ENCODE results near the gene VRK1. TPM values are rescaled to one million over a fixed set of nuclear protein-coding genes. Genes with fewer than 3 reads are reported as not detected.
A peak's percentile ranks its signal among the peaks of the same experiment; 100 is the strongest.

VRK1 gene
- 110 and 166 TPM in 2 replicates for total RNA-seq (2014; rRNA removed; shearing (Covaris generic); ENCODE audit: low replicate concordance)

GRCh38 chr14:96796851-96797581, at the start of gene VRK1:
Gene VRK1, plus strand, starts transcription at chr14:96797382. Its CDS starts 36,090 bp downstream, at chr14:96833472.
- H3K9ac ChIP-seq (ENCODE audit: low read length): peak within 1 kb of the TSS; percentile 96
- H2AFZ ChIP-seq (ENCODE audit: low read length): peak within 1 kb of the TSS; percentile 29; the same call in 1 of the 2 replicates
- H3K27ac ChIP-seq (ENCODE audit: low read length): peak within 1 kb of the TSS; percentile 77
- H3K36me3 ChIP-seq (ENCODE audit: insufficient read depth, low read length): peaks cover 10% of the 10 kb centered on the region; the same call in 1 of the 2 replicates
- peak; percentile 99 for DNase-seq
- H3K4me2 ChIP-seq (ENCODE audit: low read depth, low read length, poor library complexity, severe bottlenecking): peak within 1 kb of the TSS; percentile 90
- H3K4me1 ChIP-seq (ENCODE audit: low read length): peaks cover 39% of the 10 kb centered on the region
- no peaks in the 10 kb centered on the region for H3K9me3 ChIP-seq (ENCODE audit: low read length)
- H3K4me3 ChIP-seq (ENCODE audit: low read length): peak within 1 kb of the TSS; percentile 83
- peaks cover 11% of the 10 kb centered on the region; the same call in 1 of the 2 replicates for H4K20me1 ChIP-seq (ENCODE audit: insufficient read depth, low read depth, low read length)
- no peaks in the 10 kb centered on the region for H3K27me3 ChIP-seq (ENCODE audit: low read length)
- H3K9me2 ChIP-seq (replicated peaks; ENCODE audit: insufficient read depth, low read length): no peaks in the 10 kb centered on the region
- peaks cover 47% of the 10 kb centered on the region for H3K79me2 ChIP-seq (ENCODE audit: low read length)

DNA sequence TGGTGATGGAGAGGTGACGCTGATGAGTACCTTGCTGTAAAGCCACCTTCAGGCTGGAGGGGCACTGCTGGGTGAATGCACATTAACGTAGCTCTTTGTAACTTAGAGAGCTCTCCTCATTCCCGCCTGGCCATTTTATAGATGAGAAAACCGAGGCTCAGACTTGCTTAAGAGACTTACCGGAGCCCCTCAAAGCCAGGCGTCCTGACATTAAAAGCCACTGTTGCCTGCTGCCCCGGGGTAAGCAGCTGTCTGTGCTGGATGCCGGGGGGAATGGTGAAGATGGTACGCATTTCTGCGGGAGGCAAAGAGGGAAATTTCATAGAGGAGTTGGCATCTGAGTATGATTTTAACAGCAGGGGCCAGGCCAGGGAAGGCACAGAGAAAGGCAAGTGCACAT, 49.6 kb upstream of the VRK1 start:
- Histone ChIP-seq H3K4me3 (ENCODE audit: low read length) (no peak overlapping the region), H3K4me2 (ENCODE audit: low read depth, low read length, poor library complexity, severe bottlenecking) (no peak overlapping the region), H3K9me2 (replicated peaks; ENCODE audit: insufficient read depth, low read length) (no peaks in the 10 kb centered on the region), H3K27me3 (ENCODE audit: low read length) (no peaks in the 10 kb centered on the region), H3K79me2 (ENCODE audit: low read length) (no peaks in the 10 kb centered on the region), H3K4me1 (ENCODE audit: low read length) (peaks cover 10% of the 10 kb centered on the region), H3K36me3 (ENCODE audit: insufficient read depth, low read length) (no peaks in the 10 kb centered on the region), H3K27ac (ENCODE audit: low read length) (no peak overlapping the region), H2AFZ (ENCODE audit: low read length) (no peak overlapping the region), H3K9ac (ENCODE audit: low read length) (no peak overlapping the region), H4K20me1 (ENCODE audit: insufficient read depth, low read depth, low read length) (no peaks in the 10 kb centered on the region), H3K9me3 (ENCODE audit: low read length) (no peaks in the 10 kb centered on the region)
- DNase-seq: no peak

GRCh38 chr14:96748362-96748761, 48.8 kb upstream of the VRK1 start:
- no peaks in the 10 kb centered on the region for H3K9me3 ChIP-seq (ENCODE audit: low read length)
- no peaks in the 10 kb centered on the region for H3K36me3 ChIP-seq (ENCODE audit: insufficient read depth, low read length)
- no peak overlapping the region for H3K4me3 ChIP-seq (ENCODE audit: low read length)
- peak; percentile 68 for DNase-seq
- no peaks in the 10 kb centered on the region for H4K20me1 ChIP-seq (ENCODE audit: insufficient read depth, low read depth, low read length)
- no peaks in the 10 kb centered on the region for H3K27me3 ChIP-seq (ENCODE audit: low read length)
- H3K79me2 ChIP-seq (ENCODE audit: low read length): no peaks in the 10 kb centered on the region
- no peaks in the 10 kb centered on the region for H3K9me2 ChIP-seq (replicated peaks; ENCODE audit: insufficient read depth, low read length)
- no peak overlapping the region for H2AFZ ChIP-seq (ENCODE audit: low read length)
- no peak overlapping the region for H3K27ac ChIP-seq (ENCODE audit: low read length)
- H3K9ac ChIP-seq (ENCODE audit: low read length): no peak overlapping the region
- H3K4me1 ChIP-seq (ENCODE audit: low read length): peaks cover 10% of the 10 kb centered on the region
- H3K4me2 ChIP-seq (ENCODE audit: low read depth, low read length, poor library complexity, severe bottlenecking): no peak overlapping the region

- no peak overlapping the region for H2AFZ ChIP-seq (ENCODE audit: low read length)
- peaks cover 10% of the 10 kb centered on the region for H3K4me1 ChIP-seq (ENCODE audit: low read length)
- no peaks in the 10 kb centered on the region for H3K9me2 ChIP-seq (replicated peaks; ENCODE audit: insufficient read depth, low read length)
- no peak overlapping the region for H3K27ac ChIP-seq (ENCODE audit: low read length)
- no peaks in the 10 kb centered on the region for H3K79me2 ChIP-seq (ENCODE audit: low read length)
- no peaks in the 10 kb centered on the region for H3K9me3 ChIP-seq (ENCODE audit: low read length)
- H3K4me3 ChIP-seq (ENCODE audit: low read length): no peak overlapping the region
- no peak overlapping the region for H3K9ac ChIP-seq (ENCODE audit: low read length)
- H3K4me2 ChIP-seq (ENCODE audit: low read depth, low read length, poor library complexity, severe bottlenecking): no peak overlapping the region
- DNase-seq: no peak
- H4K20me1 ChIP-seq (ENCODE audit: insufficient read depth, low read depth, low read length): no peaks in the 10 kb centered on the region
- no peaks in the 10 kb centered on the region for H3K36me3 ChIP-seq (ENCODE audit: insufficient read depth, low read length)
- H3K27me3 ChIP-seq (ENCODE audit: low read length): no peaks in the 10 kb centered on the region
Observed at GRCh38 chr14:96751505-96751904, 45.7 kb upstream of the VRK1 start.

DNA sequence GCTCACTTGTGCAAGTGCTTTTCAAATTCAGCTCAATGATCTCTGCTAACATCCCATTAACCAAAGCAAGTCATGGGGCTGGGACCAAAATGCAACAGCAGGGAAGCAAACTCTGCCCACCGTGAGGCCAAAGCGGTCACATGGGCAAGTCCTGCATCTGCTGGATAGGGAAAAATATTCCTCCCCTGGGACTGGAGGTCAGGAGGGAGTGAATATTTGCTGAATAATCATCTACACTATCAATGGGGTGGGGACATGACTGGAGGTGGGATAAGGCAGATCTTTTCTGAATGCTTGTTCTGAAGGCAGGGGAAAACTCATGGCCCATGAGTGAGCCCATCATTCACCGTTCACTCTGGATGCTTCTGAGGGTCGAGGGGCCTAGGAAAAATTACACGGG, 45.1 kb upstream of the VRK1 start:
- Histone ChIP-seq H3K4me1 (ENCODE audit: low read length) (peaks cover 10% of the 10 kb centered on the region), H3K27ac (ENCODE audit: low read length) (no peak overlapping the region), H3K9ac (ENCODE audit: low read length) (no peak overlapping the region), H3K79me2 (ENCODE audit: low read length) (no peaks in the 10 kb centered on the region), H3K4me2 (ENCODE audit: low read depth, low read length, poor library complexity, severe bottlenecking) (no peak overlapping the region), H3K4me3 (ENCODE audit: low read length) (no peak overlapping the region), H3K27me3 (ENCODE audit: low read length) (no peaks in the 10 kb centered on the region), H3K9me2 (replicated peaks; ENCODE audit: insufficient read depth, low read length) (no peaks in the 10 kb centered on the region), H3K36me3 (ENCODE audit: insufficient read depth, low read length) (no peaks in the 10 kb centered on the region), H3K9me3 (ENCODE audit: low read length) (no peaks in the 10 kb centered on the region), H4K20me1 (ENCODE audit: insufficient read depth, low read depth, low read length) (no peaks in the 10 kb centered on the region), H2AFZ (ENCODE audit: low read length) (no peak overlapping the region)
- DNase-seq: no peak

DNA sequence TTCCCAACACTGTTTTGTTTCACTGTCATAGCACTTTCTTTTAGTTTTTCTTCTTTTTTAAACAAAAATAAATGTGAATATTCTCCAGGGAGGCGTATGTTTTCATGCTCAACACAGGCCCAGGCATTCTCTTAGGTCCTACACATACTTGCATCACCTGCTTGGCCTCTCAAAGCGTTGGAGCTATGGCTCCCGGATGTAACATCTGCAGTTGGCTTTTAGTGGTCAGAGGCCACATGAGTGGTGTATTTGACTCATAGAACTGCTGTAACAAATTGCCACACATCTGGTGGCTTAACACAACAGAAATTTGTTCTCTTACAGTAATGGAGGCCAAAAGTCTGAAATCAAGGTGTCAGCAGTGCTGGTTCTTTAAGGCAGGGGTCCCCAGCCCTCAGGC, 44.6 kb upstream of the VRK1 start:
- Histone ChIP-seq H3K9me2 (replicated peaks; ENCODE audit: insufficient read depth, low read length) (no peaks in the 10 kb centered on the region), H2AFZ (ENCODE audit: low read length) (no peak overlapping the region)

GRCh38 chr14:96754162-96754844, 42.9 kb upstream of the VRK1 start:
- Histone ChIP-seq H3K27me3 (ENCODE audit: low read length) (no peaks in the 10 kb centered on the region), H3K36me3 (ENCODE audit: insufficient read depth, low read length) (no peaks in the 10 kb centered on the region), H4K20me1 (ENCODE audit: insufficient read depth, low read depth, low read length) (no peaks in the 10 kb centered on the region), H3K4me3 (ENCODE audit: low read length) (no peak overlapping the region), H3K9me3 (ENCODE audit: low read length) (no peaks in the 10 kb centered on the region), H3K9me2 (replicated peaks; ENCODE audit: insufficient read depth, low read length) (no peaks in the 10 kb centered on the region), H2AFZ (ENCODE audit: low read length) (no peak overlapping the region), H3K4me2 (ENCODE audit: low read depth, low read length, poor library complexity, severe bottlenecking) (no peak overlapping the region), H3K4me1 (ENCODE audit: low read length) (no peaks in the 10 kb centered on the region), H3K27ac (ENCODE audit: low read length) (no peak overlapping the region), H3K79me2 (ENCODE audit: low read length) (no peaks in the 10 kb centered on the region), H3K9ac (ENCODE audit: low read length) (no peak overlapping the region)
- DNase-seq: no peak

More for the DNA sequence above, 44.6 kb upstream of the VRK1 start:
- Histone ChIP-seq H3K27ac (ENCODE audit: low read length) (no peak overlapping the region), H3K79me2 (ENCODE audit: low read length) (no peaks in the 10 kb centered on the region), H3K4me3 (ENCODE audit: low read length) (no peak overlapping the region), H3K9ac (ENCODE audit: low read length) (no peak overlapping the region), H3K4me1 (ENCODE audit: low read length) (peaks cover 10% of the 10 kb centered on the region), H3K4me2 (ENCODE audit: low read depth, low read length, poor library complexity, severe bottlenecking) (no peak overlapping the region), H3K36me3 (ENCODE audit: insufficient read depth, low read length) (no peaks in the 10 kb centered on the region), H3K27me3 (ENCODE audit: low read length) (no peaks in the 10 kb centered on the region), H4K20me1 (ENCODE audit: insufficient read depth, low read depth, low read length) (no peaks in the 10 kb centered on the region), H3K9me3 (ENCODE audit: low read length) (no peaks in the 10 kb centered on the region)
- DNase-seq: no peak

DNA sequence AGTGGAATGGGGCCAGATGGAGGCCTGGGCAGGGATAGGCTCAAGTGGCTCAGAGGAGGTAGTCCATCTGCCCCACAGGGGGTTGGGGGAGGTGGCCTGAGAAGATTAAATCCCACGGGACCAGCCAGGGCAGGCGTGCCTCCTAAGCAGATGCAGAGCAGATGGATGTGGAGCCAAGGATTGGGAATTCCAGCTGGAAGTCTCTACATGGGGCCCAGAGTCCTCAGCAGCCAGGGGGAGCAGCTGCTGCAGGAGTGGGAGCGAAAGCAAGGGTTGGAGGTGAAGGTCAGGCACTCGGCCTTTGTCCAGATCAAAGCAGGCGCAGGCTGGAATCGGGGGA, 42.4 kb upstream of the VRK1 start:
- H3K4me3 ChIP-seq (ENCODE audit: low read length): no peak overlapping the region
- no peak overlapping the region for H3K27ac ChIP-seq (ENCODE audit: low read length)
- H3K9ac ChIP-seq (ENCODE audit: low read length): no peak overlapping the region
- H2AFZ ChIP-seq (ENCODE audit: low read length): no peak overlapping the region
- no peaks in the 10 kb centered on the region for H3K27me3 ChIP-seq (ENCODE audit: low read length)
- no peaks in the 10 kb centered on the region for H3K36me3 ChIP-seq (ENCODE audit: insufficient read depth, low read length)
- DNase-seq: no peak
- no peaks in the 10 kb centered on the region for H3K4me1 ChIP-seq (ENCODE audit: low read length)
- H3K9me3 ChIP-seq (ENCODE audit: low read length): no peaks in the 10 kb centered on the region
- no peaks in the 10 kb centered on the region for H3K79me2 ChIP-seq (ENCODE audit: low read length)
- no peaks in the 10 kb centered on the region for H4K20me1 ChIP-seq (ENCODE audit: insufficient read depth, low read depth, low read length)
- H3K4me2 ChIP-seq (ENCODE audit: low read depth, low read length, poor library complexity, severe bottlenecking): no peak overlapping the region
- no peaks in the 10 kb centered on the region for H3K9me2 ChIP-seq (replicated peaks; ENCODE audit: insufficient read depth, low read length)
